OCI-LY1 (cell line): ENCODE data around the gene KLF15.

Source experiments
- CTCF ChIP-seq: fragments of 200-600 bp; sonication (generic), shearing (Covaris generic); IDR thresholded peaks from 2 replicates; pipeline ENCODE4 v1.5.1; 2017; ENCODE audit warnings: mild to moderate bottlenecking, antibody characterized with exemption, low read length, moderate library complexity, mixed read lengths
- EZH2 ChIP-seq: fragments of 200-600 bp; sonication (generic), shearing (Covaris generic); IDR thresholded peaks from 2 replicates; pipeline ENCODE4 v1.8.0; 2017; ENCODE audit warnings: borderline replicate concordance, mixed run types, mild to moderate bottlenecking, antibody characterized with exemption, low read length, moderate library complexity, mixed read lengths

GRCh38 chr3:126316031-126316461 lies 41.2 kb downstream of the KLF15 start:
- TF ChIP-seq CTCF (no peak), EZH2 (no peak)
